NT2/D1 (cell line): Measurements from ENCODE around the gene ZNF425.

Source experiments
- DNase-seq: peaks from one replicate; pipeline ENCODE4 v3.0.0-alpha.2; 2011; ENCODE audit warnings: low read depth, low spot score
- H3K27me3 ChIP-seq: 2 replicates; pipeline ENCODE4 v1.6.0; 2011; ENCODE audit warnings: mild to moderate bottlenecking; ENCODE audit not compliant: insufficient read length, insufficient read depth
- H3K36me3 ChIP-seq: 2 replicates; pipeline ENCODE4 v1.6.1; 2011; ENCODE audit warnings: mild to moderate bottlenecking, low read length, mixed read lengths; ENCODE audit not compliant: insufficient read depth, insufficient read length
- H3K4me1 ChIP-seq: 2 replicates; pipeline ENCODE4 v1.5.1; 2011; ENCODE audit not compliant: insufficient read depth, insufficient read length
- H3K4me3 ChIP-seq: 2 replicates; pipeline ENCODE4 v1.5.1; 2011; ENCODE audit warnings: low read depth; ENCODE audit not compliant: insufficient read length
- H3K9ac ChIP-seq: 2 replicates; pipeline ENCODE4 v1.6.0; 2011; ENCODE audit warnings: low read depth; ENCODE audit not compliant: insufficient read length
- H3K9me3 ChIP-seq: 2 replicates; pipeline ENCODE4 v1.5.1; 2011; ENCODE audit warnings: mild to moderate bottlenecking, low read length; ENCODE audit not compliant: insufficient read depth
- SUZ12 ChIP-seq: IDR thresholded peaks from 2 replicates; pipeline ENCODE4 v1.6.1; 2011; ENCODE audit not compliant: insufficient read length, insufficient read depth; ENCODE audit errors: extremely low read depth
- YY1 ChIP-seq: IDR thresholded peaks from 2 replicates; pipeline ENCODE4 v1.6.1; 2011; ENCODE audit not compliant: insufficient read length, insufficient read depth
- ZNF274 ChIP-seq: IDR thresholded peaks from 2 replicates; pipeline ENCODE4 v1.6.1; 2011; ENCODE audit warnings: mild to moderate bottlenecking, low read depth, low read length

ZNF425 gene

DNA sequence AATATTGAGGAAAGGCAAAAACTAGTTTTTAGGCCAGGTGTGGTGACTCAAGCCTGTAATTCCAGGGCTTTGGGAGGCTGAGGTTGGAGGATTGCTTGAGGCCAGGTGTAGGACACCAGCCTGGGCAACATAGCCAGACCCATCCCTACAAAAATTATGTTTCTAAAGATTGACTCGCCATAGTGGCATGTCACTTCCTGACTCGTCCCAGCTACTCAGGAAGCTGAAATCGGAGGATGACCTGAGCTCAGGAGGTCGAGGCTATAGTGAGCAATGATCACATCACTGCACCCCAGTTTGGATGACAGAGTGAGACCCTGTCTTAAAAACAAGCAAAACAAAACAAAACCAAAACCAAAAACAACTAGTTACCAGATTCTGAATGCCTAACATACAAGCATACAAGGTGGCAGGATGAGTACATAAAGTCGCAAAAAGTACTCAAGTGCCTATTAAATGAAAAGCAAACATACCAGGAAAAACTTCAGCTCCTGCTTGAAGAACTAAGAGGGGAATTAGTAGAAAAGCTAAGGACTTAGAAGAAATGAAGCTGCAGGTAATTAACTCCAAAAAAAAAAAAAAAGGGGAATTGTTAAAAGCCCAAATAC lies 35.2 kb upstream of the ZNF425 start:
- TF ChIP-seq YY1 (no peak), ZNF274 (no peak), SUZ12 (no peak)
- DNase-seq, result no peak
- no peaks in the 10 kb centered on the region for H3K27me3 ChIP-seq
- peaks cover 39% of the 10 kb centered on the region for H3K36me3 ChIP-seq
- no peaks in the 10 kb centered on the region for H3K9me3 ChIP-seq
- H3K4me3 ChIP-seq, result no peak overlapping the region
- H3K4me1 ChIP-seq, result no peaks in the 10 kb centered on the region
- no peak overlapping the region for H3K9ac ChIP-seq

- DNase-seq, result no peak
- TF ChIP-seq ZNF274 (no peak), YY1 (no peak), SUZ12 (no peak)
Measured at GRCh38 chr7:149156898-149157297, 30.8 kb upstream of the ZNF425 start.

GRCh38 chr7:149154056-149154455 lies 27.9 kb upstream of the ZNF425 start:
- Histone ChIP-seq H3K9me3 (no peaks in the 10 kb centered on the region), H3K27me3 (no peaks in the 10 kb centered on the region), H3K4me3 (no peak overlapping the region), H3K36me3 (peaks cover 33% of the 10 kb centered on the region), H3K4me1 (no peaks in the 10 kb centered on the region), H3K9ac (no peak overlapping the region)
- TF ChIP-seq YY1 (no peak), ZNF274 (no peak), SUZ12 (no peak)
- DNase-seq, result no peak

More at GRCh38 chr7:149156898-149157297, 30.8 kb upstream of the ZNF425 start:
- no peaks in the 10 kb centered on the region for H3K9me3 ChIP-seq
- peaks cover 45% of the 10 kb centered on the region for H3K36me3 ChIP-seq
- H3K4me1 ChIP-seq, result no peaks in the 10 kb centered on the region
- H3K4me3 ChIP-seq, result no peak overlapping the region
- no peak overlapping the region for H3K9ac ChIP-seq
- no peaks in the 10 kb centered on the region for H3K27me3 ChIP-seq

- peaks cover 33% of the 10 kb centered on the region for H3K36me3 ChIP-seq
- TF ChIP-seq SUZ12 (no peak), ZNF274 (no peak), YY1 (no peak)
- H3K9me3 ChIP-seq, result no peaks in the 10 kb centered on the region
- H3K4me3 ChIP-seq, result no peak overlapping the region
- no peaks in the 10 kb centered on the region for H3K27me3 ChIP-seq
- H3K4me1 ChIP-seq, result no peaks in the 10 kb centered on the region
- no peak for DNase-seq
- no peak overlapping the region for H3K9ac ChIP-seq
Measured at GRCh38 chr7:149153346-149153745, 27.2 kb upstream of the ZNF425 start.

GRCh38 chr7:149150981-149151380 lies 24.9 kb upstream of the ZNF425 start:
- no peak for DNase-seq
- Histone ChIP-seq H3K27me3 (no peaks in the 10 kb centered on the region), H3K4me1 (no peaks in the 10 kb centered on the region), H3K4me3 (no peak overlapping the region), H3K9me3 (no peaks in the 10 kb centered on the region), H3K9ac (no peak overlapping the region), H3K36me3 (peaks cover 24% of the 10 kb centered on the region)
- TF ChIP-seq YY1 (no peak), ZNF274 (no peak), SUZ12 (no peak)

DNA sequence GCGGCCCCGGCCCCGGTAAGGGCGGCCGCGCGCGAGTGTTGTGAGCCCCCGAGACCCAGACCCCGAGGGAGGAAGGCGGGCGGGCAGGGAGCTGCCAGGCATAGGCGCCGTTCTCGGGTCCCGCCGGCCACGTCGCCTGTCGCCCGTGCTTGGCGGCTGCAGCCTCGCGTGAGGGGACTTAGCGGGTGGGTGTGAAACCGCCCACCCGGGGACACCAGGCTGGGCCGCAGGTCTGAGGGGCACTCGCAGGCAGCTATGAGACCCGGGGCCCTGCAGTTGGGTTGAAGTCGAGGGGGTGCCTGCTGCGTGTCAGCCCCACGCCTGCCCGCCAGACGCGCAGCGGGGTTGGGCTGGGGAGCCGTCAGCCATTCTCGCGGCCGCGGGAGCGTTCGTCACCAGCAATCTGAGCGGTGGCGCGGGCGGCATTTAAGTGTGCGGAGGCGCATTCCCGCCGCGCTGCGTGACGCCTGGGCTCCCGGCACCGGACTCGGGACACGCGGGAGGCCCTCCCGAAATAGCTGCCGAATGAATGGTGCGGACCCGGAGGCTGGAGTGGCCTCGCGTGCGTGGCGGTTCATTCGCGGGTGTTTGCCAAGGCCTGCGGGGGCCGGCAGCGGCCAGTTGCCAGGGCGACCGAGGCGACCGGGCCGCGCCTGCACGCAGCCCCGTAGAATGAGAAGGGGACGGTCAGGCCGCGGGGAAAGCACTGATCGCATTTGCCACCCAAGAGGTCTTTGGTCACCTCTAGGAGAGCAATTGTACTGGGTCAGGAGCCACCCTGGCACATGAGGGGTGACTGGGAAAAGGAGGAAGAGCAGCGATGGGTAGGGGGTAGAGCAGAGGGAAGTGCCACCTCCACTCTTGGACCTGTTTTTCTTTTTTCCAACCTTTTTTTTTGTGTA lies 21.9 kb upstream of the ZNF425 start:
- H3K4me3 ChIP-seq, result peak overlapping the region; percentile 88
- H3K9ac ChIP-seq, result peak overlapping the region; percentile 92
- no peak for TF ChIP-seq SUZ12
- TF ChIP-seq ZNF274, result no peak
- no peak for DNase-seq
- H3K4me1 ChIP-seq, result peaks cover 2% of the 10 kb centered on the region
- no peaks in the 10 kb centered on the region for H3K9me3 ChIP-seq
- H3K36me3 ChIP-seq, result no peaks in the 10 kb centered on the region
- H3K27me3 ChIP-seq, result no peaks in the 10 kb centered on the region

DNA sequence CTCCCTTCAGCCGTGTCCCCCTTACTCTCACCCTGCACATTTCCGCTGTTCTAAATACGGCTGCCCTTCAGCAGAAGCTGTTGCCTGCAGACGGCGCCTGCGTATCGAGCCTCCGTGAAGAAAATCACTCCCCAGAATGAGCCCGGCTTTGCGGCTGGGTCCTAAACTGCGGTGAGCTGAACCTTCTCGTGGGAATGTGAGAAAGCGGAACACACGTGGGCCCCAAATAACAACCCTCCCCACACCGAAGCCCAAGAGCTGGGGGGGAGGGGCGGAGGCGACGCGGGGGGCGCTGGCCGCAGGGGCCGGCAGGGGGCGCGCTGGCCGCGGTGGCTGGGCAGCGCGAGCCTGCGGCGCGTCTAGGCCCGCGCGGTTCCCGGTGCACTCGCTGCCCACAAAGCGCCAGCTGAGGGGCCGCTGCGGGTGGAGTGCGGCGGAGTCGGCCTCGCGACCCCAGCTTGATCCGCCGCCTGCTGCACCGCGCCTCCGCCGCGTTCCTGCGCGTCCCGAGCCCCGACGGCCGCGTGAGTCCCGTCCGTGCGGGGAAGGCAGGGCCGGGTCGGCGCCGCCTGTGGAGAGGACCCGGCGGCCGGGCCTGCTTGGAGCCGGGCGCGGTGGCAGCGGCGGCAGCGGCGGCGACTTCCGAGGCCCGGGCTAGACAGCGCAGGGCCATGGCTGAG lies 21.1 kb upstream of the ZNF425 start, which contains the start of gene ZNF398:
TSS of gene ZNF398 (plus strand) at position 382 of the 680 bp plus-strand sequence. CDS start at position 672, 290 bp downstream.
- Histone ChIP-seq H3K36me3 (no peaks in the 10 kb centered on the region), H3K27me3 (no peaks in the 10 kb centered on the region), H3K9ac (peak within 1 kb of the TSS; percentile 92), H3K4me3 (peak within 1 kb of the TSS; percentile 88), H3K4me1 (peaks cover 2% of the 10 kb centered on the region), H3K9me3 (no peaks in the 10 kb centered on the region)
- no peak for DNase-seq
- TF ChIP-seq ZNF274, result no peak
- no peak for TF ChIP-seq YY1
- no peak for TF ChIP-seq SUZ12
